Left ventricle myocardium superior (tissue), 1 donor: Measurements from ENCODE around the gene ARHGAP9. TPM values are rescaled to one million over a fixed set of nuclear protein-coding genes. Genes with fewer than 3 reads are reported as not detected.
A peak's percentile ranks its signal among the peaks of the same experiment; 100 is the strongest.

Source experiments
- ATAC-seq: fragments of 200-7000 bp; cut with Tn5 transposase; one replicate; pipeline ENCODE4 v1.9.1; 2020; ENCODE audit warnings: mild to moderate bottlenecking, moderate library complexity
- DNase-seq: peaks from one replicate; pipeline ENCODE4 v3.0.0-alpha.2; 2020
- intact Hi-C: fragments of 100-400 bp; cut with micrococcal nuclease; formaldehyde crosslinking; loops from one replicate; pipeline ENCODE4 v1.11.0; 2022
- total RNA-seq: library from RNA; stranded (reverse); fragmentation: NEBNext Ultra II Directional; extraction: Animal tissue kit (Norgen Biotek cat#: 25700); gene quantifications from one replicate; pipeline ENCODE4 v1.2.1, GENCODE V29; 2021
- donor health status: DM: no; HTN: yes; CAD: no; lungs with severe emphysema.

Gene ARHGAP9
- total RNA-seq, 1 donor from 2014 or later, result 5.7 TPM

DNA sequence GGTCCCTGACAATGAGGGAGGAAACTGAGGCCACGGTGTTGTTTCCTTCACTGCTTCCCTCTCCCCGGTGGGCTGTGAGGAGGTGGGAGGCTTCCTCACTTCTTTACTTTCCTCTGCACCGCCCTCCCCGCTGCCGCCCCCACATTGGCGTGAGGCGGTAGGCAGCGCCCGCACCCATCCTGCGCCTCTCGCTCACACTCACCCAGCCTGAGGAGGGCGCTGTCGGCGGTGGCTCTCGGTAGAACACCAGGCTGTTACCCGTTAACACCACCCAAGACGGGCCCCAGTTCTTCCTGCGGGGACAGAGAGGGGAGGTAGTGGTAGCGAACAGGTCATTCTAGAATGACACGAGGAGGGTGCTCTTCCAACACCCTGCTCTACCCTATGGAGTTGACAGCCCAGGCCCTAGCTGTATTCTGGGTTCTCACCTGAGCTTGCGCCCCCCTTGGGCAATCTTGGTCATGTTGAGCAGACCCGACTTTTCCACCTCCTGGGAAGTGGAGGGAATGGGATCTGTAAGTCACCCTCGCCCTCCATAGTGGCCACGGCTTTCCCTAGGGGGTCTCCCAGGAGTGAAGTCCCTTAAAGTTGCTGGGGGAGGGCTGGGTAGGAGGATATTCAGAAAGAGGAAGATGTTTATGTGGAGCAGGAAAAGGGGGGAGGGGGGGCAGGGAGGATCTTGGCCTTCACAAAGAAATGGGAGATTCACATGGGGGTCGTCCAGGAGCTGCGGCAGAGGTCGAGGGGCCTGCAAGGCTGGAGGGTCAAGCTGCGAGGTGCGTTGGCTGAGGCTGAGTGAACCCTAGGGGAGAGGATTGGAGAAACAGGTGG lies 3.3 kb downstream of the ARHGAP9 start:
- intact Hi-C loops, result no loop called here
- peak; percentile 57 for DNase-seq
- peak; percentile 22 for ATAC-seq

DNA sequence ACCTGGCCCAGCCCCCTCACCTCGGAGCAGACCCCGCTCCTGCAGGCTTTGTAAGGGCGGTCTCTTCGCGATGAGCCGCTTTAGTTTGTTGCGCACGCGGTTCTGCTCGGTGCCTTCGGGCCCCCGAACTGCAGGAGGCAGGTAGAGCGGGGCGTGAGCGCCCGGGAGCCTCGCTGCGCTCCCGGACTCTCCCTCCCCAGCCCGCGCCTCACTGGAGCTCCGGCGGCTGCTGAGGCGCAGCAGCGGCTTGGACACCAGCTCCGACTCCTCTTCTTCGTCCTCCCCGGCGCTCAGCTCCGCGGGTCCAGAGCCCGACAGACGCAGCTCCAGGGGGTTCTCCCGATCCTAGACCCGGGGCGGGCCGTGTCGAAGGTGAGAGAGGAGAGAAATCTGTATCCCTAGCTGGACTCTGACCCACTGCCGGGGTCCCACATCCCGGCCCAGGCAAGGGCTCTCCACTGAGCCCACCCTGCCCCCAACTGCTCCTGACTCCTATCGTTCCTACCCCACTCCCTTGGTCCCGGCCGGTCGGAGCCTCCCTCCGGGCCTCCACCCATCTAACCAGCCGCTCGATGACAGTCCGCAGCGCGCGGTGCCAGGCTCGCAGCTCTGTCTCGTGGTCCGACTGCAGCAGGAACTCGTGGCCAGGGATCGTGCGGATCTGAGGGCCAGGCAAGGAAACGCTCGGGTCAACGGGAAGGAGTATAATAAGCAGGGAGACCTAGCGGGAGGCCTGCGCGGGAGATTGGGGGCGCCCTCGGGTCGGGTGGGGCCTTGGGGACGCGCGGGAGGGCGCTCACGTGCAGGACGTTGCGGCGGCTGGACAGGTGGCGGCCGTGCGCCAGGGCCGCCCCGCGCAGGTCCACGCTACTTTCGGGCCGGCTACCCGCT lies 4.2 kb downstream of the ARHGAP9 start:
- DNase-seq (peak; percentile 51), ATAC-seq (peak; percentile 45)
- intact Hi-C loops, result no loop called here

DNA sequence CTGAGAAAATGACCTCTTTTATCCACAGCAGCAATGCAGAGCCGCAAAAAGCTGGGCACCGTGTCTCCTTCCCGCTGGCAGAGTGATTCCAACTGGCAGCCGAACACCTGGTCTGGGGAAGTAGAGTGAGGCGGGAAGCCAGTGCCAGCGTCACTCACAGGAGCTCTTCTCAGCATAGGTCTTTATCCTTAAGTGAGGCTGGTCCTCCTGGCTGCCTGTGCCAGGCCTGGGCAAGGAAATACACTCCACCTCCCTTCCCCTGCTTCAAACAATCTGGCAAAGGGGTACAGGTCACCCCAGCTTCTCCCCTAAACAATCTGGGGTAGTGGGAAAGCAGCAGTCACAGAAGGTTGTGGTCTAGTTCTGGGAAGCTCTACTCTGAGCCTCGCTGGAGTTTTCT lies 4.8 kb downstream of the ARHGAP9 start:
- DNase-seq, result no peak
- ATAC-seq, result no peak
- intact Hi-C loops, result no loop called here

DNA sequence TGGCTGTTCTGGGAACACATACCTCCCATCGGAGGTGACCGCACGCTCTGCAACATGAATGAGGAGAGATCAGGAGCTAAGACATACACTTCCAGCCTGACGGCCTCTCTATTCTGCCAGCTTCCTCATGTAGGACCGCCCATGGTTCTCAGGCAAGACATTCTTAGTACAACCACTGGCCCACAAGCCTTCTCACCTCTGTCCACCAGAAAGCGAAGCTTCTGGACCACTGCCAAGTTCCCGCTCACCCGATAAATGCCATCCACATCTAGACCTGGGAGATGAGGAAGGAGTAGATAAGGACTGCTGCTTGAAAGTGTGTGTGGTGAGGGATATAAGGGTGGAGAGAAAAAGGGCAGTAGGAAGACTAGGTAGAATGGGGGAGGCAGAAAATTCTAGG lies 5.2 kb downstream of the ARHGAP9 start:
- intact Hi-C loops, result no loop called here
- no peak for ATAC-seq
- DNase-seq, result no peak

DNA sequence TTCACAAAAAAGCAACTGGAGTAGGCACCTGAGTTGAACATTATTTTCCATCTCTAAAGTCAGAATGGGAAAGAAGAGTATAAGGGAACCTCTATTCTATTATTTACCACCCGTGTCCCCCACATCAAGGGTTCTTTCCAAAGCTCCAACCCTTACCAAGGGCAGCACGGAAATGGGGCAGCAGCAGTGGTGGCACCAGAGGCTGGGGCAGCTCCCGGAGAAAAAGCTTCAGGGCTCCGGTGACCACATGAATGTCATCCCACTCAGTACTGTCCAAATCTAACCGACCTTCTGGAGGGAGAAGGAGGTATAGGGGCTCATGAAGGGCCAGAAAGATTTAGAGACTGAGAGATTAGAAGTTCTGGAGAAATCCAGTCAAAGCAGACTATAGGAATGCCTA lies 5.8 kb downstream of the ARHGAP9 start:
- DNase-seq (no peak), ATAC-seq (no peak)
- intact Hi-C loops, result no loop called here

DNA sequence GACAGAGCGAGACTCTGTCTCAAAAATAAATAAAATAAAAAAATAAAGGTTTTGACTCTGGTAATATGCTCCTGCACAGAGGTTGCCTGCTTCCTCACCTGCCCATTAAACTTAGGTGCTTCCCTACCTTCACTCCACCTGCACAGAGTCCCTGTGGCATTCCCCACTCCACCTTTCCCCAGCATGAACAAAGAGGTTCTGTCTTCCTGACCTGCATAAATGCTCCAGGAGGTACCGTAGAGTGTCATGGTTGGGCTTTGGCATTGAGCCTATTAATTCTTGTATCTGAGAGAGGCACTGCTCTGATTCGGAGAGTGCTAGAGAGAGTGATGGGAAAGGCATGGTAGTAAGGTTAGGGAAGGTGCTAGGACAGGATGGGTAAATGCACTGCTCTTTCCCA lies 6.3 kb downstream of the ARHGAP9 start:
- DNase-seq (no peak), ATAC-seq (no peak)
- intact Hi-C loops, result no loop called here

DNA sequence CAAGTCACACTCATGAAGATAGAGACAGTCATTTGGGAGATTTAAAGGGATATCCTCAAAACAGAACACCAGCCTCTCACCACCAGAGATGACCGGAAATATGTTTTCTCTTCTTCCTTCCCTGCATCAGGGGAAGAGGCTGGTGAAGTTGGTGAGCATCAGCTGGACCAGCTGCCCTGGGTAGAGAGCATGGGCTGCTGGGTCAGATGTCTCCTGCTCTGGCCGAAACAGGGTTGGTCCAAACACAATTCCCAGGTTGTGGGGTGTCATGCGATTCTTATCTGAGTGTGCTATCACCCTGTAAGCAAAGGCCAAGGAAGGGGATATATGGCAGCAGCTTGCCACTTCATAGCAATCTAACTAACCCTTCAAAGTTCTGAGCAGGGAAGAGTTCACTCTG lies 7.3 kb downstream of the ARHGAP9 start:
- intact Hi-C loops, result no loop called here
- DNase-seq, result no peak
- no peak for ATAC-seq

DNA sequence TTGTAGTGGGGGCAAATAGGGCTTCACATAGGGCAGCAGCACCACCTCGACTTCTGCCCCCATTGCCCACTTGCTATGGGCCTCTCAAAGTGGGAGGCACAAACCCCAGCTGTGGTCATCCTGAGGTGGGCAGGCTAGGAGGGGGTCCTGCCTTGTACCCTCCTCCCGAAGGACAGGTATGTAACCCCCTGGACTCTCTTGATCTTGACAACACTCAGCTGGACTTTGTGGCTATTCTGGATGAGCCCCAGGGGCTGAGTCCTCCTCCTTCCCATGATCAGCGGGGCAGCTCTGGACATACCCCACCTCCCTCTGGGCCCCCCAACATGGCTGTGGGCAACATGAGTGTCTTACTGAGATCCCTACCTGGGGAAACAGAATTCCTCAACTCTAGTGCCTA lies 8.0 kb downstream of the ARHGAP9 start:
- intact Hi-C loops, result no loop called here
- DNase-seq (no peak), ATAC-seq (no peak)

DNA sequence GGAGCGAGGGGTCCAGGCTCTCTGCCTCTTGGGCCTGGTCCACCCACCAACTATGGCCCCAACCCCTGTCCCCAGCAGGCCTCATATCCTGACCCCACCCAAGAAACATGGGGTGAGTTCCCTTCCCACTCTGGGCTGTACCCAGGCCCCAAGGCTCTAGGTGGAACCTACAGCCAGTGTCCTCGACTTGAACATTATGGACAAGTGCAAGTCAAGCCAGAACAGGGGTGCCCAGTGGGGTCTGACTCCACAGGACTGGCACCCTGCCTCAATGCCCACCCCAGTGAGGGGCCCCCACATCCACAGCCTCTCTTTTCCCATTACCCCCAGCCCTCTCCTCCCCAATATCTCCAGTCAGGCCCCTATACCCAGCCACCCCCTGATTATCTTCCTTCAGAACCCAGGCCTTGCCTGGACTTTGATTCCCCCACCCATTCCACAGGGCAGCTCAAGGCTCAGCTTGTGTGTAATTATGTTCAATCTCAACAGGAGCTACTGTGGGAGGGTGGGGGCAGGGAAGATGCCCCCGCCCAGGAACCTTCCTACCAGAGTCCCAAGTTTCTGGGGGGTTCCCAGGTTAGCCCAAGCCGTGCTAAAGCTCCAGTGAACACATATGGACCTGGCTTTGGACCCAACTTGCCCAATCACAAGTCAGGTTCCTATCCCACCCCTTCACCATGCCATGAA lies 8.6 kb downstream of the ARHGAP9 start:
- ATAC-seq, result no peak
- intact Hi-C loops, result no loop called here

DNA sequence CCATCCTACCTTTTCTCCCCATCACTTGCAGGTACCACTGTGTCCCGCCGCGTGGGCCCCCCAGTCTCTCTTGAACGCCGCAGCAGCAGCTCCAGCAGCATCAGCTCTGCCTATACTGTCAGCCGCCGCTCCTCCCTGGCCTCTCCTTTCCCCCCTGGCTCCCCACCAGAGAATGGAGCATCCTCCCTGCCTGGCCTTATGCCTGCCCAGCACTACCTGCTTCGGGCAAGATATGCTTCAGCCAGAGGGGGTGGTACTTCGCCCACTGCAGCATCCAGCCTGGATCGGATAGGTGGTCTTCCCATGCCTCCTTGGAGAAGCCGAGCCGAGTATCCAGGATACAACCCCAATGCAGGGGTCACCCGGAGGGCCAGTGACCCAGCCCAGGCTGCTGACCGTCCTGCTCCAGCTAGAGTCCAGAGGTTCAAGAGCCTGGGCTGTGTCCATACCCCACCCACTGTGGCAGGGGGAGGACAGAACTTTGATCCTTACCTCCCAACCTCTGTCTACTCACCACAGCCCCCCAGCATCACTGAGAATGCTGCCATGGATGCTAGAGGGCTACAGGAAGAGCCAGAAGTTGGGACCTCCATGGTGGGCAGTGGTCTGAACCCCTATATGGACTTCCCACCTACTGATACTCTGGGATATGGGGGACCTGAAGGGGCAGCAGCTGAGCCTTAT lies 9.2 kb downstream of the ARHGAP9 start:
- ATAC-seq (no peak), DNase-seq (no peak)
- intact Hi-C loops, result no loop called here

More for the DNA sequence above, 8.6 kb downstream of the ARHGAP9 start:
- no peak for DNase-seq

DNA sequence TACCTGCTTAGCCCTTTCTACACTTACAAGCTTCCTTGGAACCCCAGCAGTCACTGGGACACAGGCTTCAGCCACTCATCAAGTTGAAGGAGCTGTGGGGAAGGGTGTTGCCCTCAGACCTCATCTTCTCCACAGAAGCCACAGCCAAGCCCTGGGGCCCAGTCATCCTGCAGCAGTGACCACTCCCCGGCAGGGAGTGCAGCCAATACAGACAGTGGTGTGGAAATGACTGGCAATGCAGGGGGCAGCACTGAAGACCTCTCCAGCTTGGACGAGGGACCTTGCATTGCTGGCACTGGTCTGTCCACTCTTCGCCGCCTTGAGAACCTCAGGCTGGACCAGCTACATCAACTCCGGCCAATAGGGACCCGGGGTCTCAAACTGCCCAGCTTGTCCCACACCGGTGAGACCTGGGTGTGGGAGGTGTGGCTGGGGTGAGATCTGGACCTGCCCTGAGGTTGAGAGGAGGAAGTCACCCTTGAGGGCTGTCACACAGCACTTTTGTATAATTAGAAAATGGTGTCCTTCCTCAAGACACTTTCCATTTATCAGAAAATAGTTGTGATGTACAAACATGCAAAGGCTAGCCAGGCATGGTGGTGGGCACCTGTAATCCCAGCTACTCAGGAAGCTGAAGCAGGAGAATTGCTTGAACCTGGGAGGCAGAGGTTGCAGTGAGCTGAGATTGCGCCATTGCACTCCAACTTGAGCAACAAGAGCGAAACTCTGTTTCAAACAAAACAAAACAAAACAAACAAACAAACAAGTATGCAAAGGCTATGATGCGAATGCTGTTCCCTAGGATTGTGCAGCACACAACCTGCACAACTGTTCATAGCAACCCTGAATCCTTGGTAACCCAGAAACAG lies 10.1 kb downstream of the ARHGAP9 start:
- no peak for ATAC-seq
- DNase-seq, result no peak
- intact Hi-C loops, result no loop called here

DNA sequence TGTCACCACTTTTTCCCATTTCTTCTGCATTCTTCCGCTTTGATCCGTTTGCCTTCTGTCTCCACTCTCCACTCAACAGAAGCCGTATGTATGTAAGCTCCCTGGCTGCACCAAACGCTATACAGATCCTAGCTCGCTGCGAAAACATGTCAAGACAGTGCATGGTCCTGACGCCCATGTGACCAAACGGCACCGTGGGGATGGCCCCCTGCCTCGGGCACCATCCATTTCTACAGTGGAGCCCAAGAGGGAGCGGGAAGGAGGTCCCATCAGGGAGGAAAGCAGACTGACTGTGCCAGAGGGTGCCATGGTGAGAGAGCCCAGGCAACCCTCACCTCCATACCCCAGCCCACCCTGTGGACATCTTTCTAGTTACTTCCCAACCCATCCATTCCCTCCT lies 11.8 kb downstream of the ARHGAP9 start:
- ATAC-seq (no peak), DNase-seq (no peak)
- intact Hi-C loops, result no loop called here

DNA sequence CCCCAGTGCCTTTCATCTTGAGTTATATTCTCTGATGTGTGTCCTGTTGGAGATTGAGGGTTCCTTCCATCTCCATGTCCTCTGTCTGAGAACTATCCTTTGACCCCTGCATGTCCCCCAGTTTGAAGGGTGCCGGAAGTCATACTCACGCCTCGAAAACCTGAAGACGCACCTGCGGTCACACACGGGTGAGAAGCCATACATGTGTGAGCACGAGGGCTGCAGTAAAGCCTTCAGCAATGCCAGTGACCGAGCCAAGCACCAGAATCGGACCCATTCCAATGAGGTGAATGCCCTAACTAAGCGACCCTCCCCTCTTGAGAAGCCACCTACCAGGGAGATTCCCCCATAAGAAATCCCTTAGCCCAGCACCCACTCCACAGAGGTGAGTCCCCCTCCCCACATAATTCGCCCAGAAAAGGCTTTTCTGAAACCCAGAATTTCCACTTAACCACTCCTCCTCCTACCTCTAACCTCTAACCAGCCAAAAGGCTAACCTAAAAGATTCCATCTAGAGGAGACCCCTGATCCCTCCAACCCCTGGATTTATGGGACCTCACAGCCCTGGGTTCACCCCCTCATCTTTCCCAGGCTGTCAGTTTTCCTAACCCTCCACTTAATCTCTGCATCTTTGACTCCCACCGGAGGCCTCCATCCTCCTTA lies 12.3 kb downstream of the ARHGAP9 start:
- ATAC-seq (no peak), DNase-seq (no peak)
- intact Hi-C loops, result no loop called here

DNA sequence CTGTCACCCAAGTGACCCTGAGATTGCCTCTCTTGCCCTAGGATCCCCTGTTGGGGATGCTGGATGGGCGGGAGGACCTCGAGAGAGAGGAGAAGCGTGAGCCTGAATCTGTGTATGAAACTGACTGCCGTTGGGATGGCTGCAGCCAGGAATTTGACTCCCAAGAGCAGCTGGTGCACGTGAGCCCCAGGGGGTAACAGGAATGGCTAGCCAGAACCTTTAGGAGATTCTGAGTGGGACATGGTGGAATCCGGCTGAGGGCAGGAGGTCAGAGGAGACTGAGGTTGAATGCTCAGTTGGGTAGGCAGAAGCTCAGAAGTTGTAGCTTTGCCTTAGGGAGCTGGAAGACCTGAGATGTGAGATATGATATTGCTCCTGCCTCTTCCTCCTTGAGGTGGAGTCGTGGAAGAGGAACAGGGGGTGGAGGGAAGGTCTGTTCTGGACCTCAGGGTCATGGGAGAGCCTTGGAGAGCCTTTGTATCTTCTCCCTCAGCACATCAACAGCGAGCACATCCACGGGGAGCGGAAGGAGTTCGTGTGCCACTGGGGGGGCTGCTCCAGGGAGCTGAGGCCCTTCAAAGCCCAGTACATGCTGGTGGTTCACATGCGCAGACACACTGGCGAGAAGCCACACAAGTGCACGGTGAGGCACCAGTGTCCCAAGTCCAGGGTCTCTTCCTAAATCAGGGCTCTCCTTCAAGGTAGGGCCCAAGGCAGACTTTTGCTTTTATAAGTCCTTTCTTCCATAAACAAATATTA lies 13.7 kb downstream of the ARHGAP9 start:
- ATAC-seq (no peak), DNase-seq (no peak)
- intact Hi-C loops, result no loop called here

DNA sequence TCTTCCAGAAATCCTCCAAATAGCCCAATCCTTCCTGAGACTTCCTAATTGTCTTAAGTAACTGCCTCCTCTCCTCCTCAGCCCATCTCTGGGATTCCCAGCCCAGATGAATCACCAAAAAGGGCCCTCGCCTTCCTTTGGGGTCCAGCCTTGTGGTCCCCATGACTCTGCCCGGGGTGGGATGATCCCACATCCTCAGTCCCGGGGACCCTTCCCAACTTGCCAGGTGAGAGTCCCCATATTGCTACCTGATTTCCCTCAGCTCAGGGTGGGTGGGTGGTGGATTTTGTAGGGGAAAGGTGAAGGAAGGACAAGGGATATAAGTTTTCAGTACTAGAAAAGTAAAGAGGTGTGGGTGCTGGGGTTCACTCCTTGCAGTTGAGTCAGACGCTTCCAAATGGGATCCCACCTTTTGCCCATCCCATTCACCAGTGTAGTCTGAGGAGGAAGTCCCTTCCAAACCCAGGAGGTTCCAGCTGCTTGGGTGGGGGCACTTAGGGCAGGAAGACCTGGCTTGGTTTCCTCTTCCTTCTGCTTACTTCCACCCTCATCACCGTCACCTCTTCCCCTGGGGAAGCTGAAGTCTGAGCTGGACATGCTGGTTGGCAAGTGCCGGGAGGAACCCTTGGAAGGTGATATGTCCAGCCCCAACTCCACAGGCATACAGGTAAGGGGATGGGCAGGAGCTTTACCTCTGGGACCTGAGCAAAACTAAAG lies 14.5 kb downstream of the ARHGAP9 start:
- DNase-seq (no peak), ATAC-seq (no peak)
- intact Hi-C loops, result no loop called here

DNA sequence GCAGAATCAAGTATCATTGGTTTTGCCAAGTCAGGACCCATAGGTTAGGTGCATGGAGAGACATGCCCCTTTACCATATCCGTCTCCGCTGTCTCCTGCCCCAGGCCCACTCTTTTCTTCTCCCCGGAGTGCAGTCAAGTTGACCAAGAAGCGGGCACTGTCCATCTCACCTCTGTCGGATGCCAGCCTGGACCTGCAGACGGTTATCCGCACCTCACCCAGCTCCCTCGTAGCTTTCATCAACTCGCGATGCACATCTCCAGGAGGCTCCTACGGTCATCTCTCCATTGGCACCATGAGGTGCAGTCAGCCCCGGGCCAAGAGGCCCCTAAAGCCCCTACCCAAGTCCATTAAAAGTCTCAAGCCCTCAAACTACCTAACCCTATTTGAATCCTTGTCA lies 15.1 kb downstream of the ARHGAP9 start:
- ATAC-seq (no peak), DNase-seq (no peak)
- intact Hi-C loops, result no loop called here

DNA sequence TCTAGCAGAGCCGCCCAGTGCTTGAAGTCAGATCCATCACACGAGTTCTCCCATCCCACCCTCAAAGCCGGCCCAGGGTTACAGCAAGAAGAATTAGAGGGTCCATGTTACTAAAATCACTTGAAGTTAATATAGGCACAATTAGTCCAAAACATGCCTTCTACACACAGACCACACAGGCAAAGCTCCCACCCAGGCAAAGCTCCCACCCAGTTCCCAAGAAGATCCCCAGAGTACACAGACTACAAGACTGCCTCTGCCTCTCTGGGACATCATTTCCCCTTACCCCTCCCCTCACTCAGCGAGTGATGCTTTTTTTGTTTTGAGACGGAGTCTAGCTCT lies 16.8 kb downstream of the ARHGAP9 start:
- no peak for ATAC-seq
- intact Hi-C loops, result no loop called here

More for the DNA sequence above, 16.8 kb downstream of the ARHGAP9 start:
- DNase-seq, result no peak
